B cell (primary cell): ENCODE results near the gene ATXN1. TPM values are rescaled to one million over a fixed set of nuclear protein-coding genes. Genes with fewer than 3 reads are reported as not detected.

Experiments used
- ATAC-seq: fragments of 200-7000 bp; cut with Tn5 transposase; one replicate; pipeline ENCODE4 v1.10.0; 2021; ENCODE audit warnings: low read depth, mild to moderate bottlenecking, moderate number of reproducible peaks, moderate library complexity
- CTCF ChIA-PET: fragments of 350-600 bp; sonication (Branson Sonifier 250); formaldehyde crosslinking; loops from one replicate; lab custom pipeline; 2021; ENCODE audit warnings: antibody characterized with exemption, inconsistent platforms; lab: Charles Lee
- POLR2A ChIA-PET: fragments of 350-600 bp; sonication (Branson Sonifier 250); formaldehyde crosslinking; loops from one replicate; lab custom pipeline; 2021; ENCODE audit warnings: antibody characterized with exemption; lab: Charles Lee
- DNase-seq: peaks from one replicate; pipeline ENCODE4 v3.0.0; 2013
- H2AFZ ChIP-seq: 2 replicates; pipeline ENCODE4 v1.6.1; 2012; ENCODE audit warnings: mild to moderate bottlenecking, low read depth, low read length; ENCODE audit not compliant: insufficient read depth, poor library complexity, severe bottlenecking
- H3K27ac ChIP-seq, 2 donors: 1 replicate in 1 of 2; 2 replicates in 1 of 2; pipeline ENCODE4 v1.5.1; 2012 to 2013; ENCODE audit warnings: low read length in 2 of 2, mild to moderate bottlenecking in 2 of 2, moderate library complexity in 1 of 2
- H3K27me3 ChIP-seq, 4 experiments: fragments of 200-600 bp in 1 of 4; sonication (generic) in 1 of 4; replicated peaks in 1 of 4; 1 replicate in 2 of 4; 2 replicates in 2 of 4; pipeline versions ENCODE4 v1.6.1 to v1.7.0; 2013 to 2016; ENCODE audit warnings: low read length in 3 of 4, mild to moderate bottlenecking in 2 of 4, mixed read lengths in 1 of 4, moderate library complexity in 1 of 4; ENCODE audit not compliant: insufficient read depth in 4 of 4, control insufficient read depth in 3 of 4; ENCODE audit errors: control extremely low read depth in 1 of 4
- H3K36me3 ChIP-seq, 2 experiments: replicated peaks in 1 of 2; 1 replicate in 1 of 2; 2 replicates in 1 of 2; pipeline versions ENCODE4 v1.6.1 to v1.7.1; 2013; ENCODE audit warnings: low read length in 1 of 2; ENCODE audit not compliant: insufficient read depth in 2 of 2, control insufficient read depth in 1 of 2; ENCODE audit errors: control extremely low read depth in 1 of 2, extremely low read depth in 1 of 2
- H3K4me1 ChIP-seq, 2 donors: fragments of 200-600 bp in 1 of 2; sonication (generic) in 1 of 2; 1 replicate in 1 of 2; 2 replicates in 1 of 2; pipeline versions ENCODE4 v1.5.1 to v1.6.1; 2013 to 2017; ENCODE audit warnings: low read length in 2 of 2; ENCODE audit not compliant: control insufficient read depth in 2 of 2, insufficient read depth in 2 of 2
- H3K4me2 ChIP-seq: replicated peaks from 2 replicates; pipeline ENCODE3; 2012; ENCODE audit warnings: mild to moderate bottlenecking, low read depth, low read length; ENCODE audit not compliant: poor library complexity, severe bottlenecking
- H3K4me3 ChIP-seq, 5 experiments: fragments of 200-600 bp in 1 of 5; sonication (generic) in 1 of 5; 1 replicate in 3 of 5; 2 replicates in 2 of 5; pipeline versions ENCODE4 v1.5.1 to v1.7.0; 2011 to 2016; ENCODE audit warnings: low read length in 4 of 5, mild to moderate bottlenecking in 4 of 5, low read depth in 2 of 5, control low read depth in 1 of 5, moderate library complexity in 1 of 5; ENCODE audit not compliant: insufficient read depth in 1 of 5; ENCODE audit errors: control extremely low read depth in 1 of 5, extremely low read depth in 1 of 5
- H3K79me2 ChIP-seq: fragments of 200-600 bp; sonication (generic); one replicate; pipeline ENCODE4 v1.6.0; 2016; ENCODE audit warnings: low read length; ENCODE audit not compliant: control insufficient read depth, insufficient read depth
- H3K9ac ChIP-seq: fragments of 200-600 bp; sonication (generic); 2 replicates; pipeline ENCODE4 v1.6.1; 2017; ENCODE audit warnings: mild to moderate bottlenecking, low read length, moderate library complexity
- H3K9me3 ChIP-seq, 3 donors: one replicate each; pipeline versions ENCODE4 v1.6.1 to v1.7.1; 2013; ENCODE audit warnings: low read length in 2 of 3; ENCODE audit not compliant: control insufficient read depth in 2 of 3, insufficient read depth in 1 of 3; ENCODE audit errors: control extremely low read depth in 1 of 3
- H4K20me1 ChIP-seq: 2 replicates; pipeline ENCODE4 v1.6.0; 2012; ENCODE audit warnings: mild to moderate bottlenecking, low read length; ENCODE audit not compliant: insufficient read depth, control insufficient read depth, poor library complexity, severe bottlenecking
- H3K27ac Mint-ChIP-seq: one replicate; pipeline ENCODE4 v1.8.0; 2021; ENCODE audit warnings: mixed read lengths
- H3K27me3 Mint-ChIP-seq: one replicate; pipeline ENCODE4 v1.8.0; 2021; ENCODE audit warnings: mixed read lengths
- H3K4me1 Mint-ChIP-seq: one replicate; pipeline ENCODE4 v1.8.0; 2021; ENCODE audit warnings: mixed read lengths
- H3K4me3 Mint-ChIP-seq: one replicate; pipeline ENCODE4 v1.8.0; 2021; ENCODE audit warnings: mixed read lengths
- H3K9me3 Mint-ChIP-seq: one replicate; pipeline ENCODE4 v1.8.0; 2022; ENCODE audit warnings: mixed read lengths; ENCODE audit not compliant: insufficient read depth
- EZH2 ChIP-seq: IDR thresholded peaks from 2 replicates; pipeline ENCODE4 v1.6.1; 2012; ENCODE audit warnings: borderline replicate concordance, low read depth, mild to moderate bottlenecking, moderate library complexity, low read length; ENCODE audit not compliant: insufficient read depth, poor library complexity, severe bottlenecking
- WGBS: methylation state at CpG from one replicate; pipeline ENCODE4 v1.1.5; 2013; ENCODE audit warnings: missing lambda C conversion rate; ENCODE audit not compliant: insufficient coverage; 5-methylcytosine and 5-hydroxymethylcytosine counted together
- intact Hi-C: fragments of 100-400 bp; cut with micrococcal nuclease; formaldehyde crosslinking; loops from one replicate; pipeline ENCODE4 v1.10.0; 2022
- polyA plus RNA-seq: library from polyadenylated mRNA; depleted of rRNA; stranded (reverse); fragments of >200 nt; gene quantifications from 2 replicates; pipeline ENCODE4 v1.2.3, GENCODE V29; 2012
- total RNA-seq, 2 donors: library from RNA; stranded (reverse); fragments of 120-200 nt in 1 of 2; gene quantifications; 1 replicate in 1 of 2; 2 replicates in 1 of 2; pipeline versions ENCODE4 v1.2.3 to v1.2.4, GENCODE V29; 2013 to 2022
- TF ChIP-seq, protein P1 (sequence below): fragments of 200-600 bp; IDR thresholded peaks from one replicate; pipeline ENCODE4 v1.8.0; 2022; ENCODE audit warnings: antibody characterized with exemption, mild to moderate bottlenecking

Gene ATXN1
- total and polyA plus RNA-seq, 2 donors (not counting 1 experiment from before 2014, with no cell fraction given): 5.7 to 63.8 TPM

DNA sequence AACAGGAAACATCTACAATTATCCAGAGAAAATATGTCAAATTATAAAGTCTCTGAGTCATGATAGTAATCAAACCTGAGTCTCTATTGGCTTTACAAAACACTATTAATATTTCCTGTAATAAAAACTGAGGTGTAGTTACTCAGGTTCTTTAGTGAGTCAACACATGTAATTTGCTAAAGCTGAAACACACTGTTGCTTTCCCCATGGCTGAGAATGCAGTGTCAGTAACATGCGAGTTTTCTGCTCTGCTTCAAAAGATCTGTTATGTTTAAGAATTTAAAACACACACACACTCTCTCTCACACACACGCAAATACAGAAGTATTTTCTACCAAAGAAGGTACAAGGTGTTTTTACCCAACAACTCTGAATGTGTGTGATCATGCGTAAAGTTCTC is 38.6 kb downstream of the ATXN1 start:
- Histone ChIP-seq H3K4me1 (no peaks in the 10 kb centered on the region), H3K79me2 (no peaks in the 10 kb centered on the region), H3K9ac (no peak overlapping the region), H3K4me3 (no peak overlapping the region), H3K9me3 (no peaks in the 10 kb centered on the region), H4K20me1 (no peaks in the 10 kb centered on the region), H3K4me2 (no peak overlapping the region), H2AFZ (no peak overlapping the region), H3K27me3 (no peaks in the 10 kb centered on the region), H3K36me3 (no peaks in the 10 kb centered on the region), H3K27ac (no peak overlapping the region)
- TF ChIP-seq, protein P1, sequence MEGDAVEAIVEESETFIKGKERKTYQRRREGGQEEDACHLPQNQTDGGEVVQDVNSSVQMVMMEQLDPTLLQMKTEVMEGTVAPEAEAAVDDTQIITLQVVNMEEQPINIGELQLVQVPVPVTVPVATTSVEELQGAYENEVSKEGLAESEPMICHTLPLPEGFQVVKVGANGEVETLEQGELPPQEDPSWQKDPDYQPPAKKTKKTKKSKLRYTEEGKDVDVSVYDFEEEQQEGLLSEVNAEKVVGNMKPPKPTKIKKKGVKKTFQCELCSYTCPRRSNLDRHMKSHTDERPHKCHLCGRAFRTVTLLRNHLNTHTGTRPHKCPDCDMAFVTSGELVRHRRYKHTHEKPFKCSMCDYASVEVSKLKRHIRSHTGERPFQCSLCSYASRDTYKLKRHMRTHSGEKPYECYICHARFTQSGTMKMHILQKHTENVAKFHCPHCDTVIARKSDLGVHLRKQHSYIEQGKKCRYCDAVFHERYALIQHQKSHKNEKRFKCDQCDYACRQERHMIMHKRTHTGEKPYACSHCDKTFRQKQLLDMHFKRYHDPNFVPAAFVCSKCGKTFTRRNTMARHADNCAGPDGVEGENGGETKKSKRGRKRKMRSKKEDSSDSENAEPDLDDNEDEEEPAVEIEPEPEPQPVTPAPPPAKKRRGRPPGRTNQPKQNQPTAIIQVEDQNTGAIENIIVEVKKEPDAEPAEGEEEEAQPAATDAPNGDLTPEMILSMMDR: no peak
- no peak for TF ChIP-seq EZH2
- CTCF ChIA-PET: no interaction called here
- H3K4me1 Mint-ChIP-seq: peaks cover 7% of the 10 kb centered on the region
- POLR2A ChIA-PET: no interaction called here
- H3K27me3 Mint-ChIP-seq: no peaks in the 10 kb centered on the region
- no CpG with 5 or more reads among the region's 3 CpGs for WGBS
- H3K9me3 Mint-ChIP-seq: no peaks in the 10 kb centered on the region
- ATAC-seq (no peak), DNase-seq (no peak)
- intact Hi-C loops: no loop called here
- no peak overlapping the region for H3K4me3 Mint-ChIP-seq
- H3K27ac Mint-ChIP-seq: no peak overlapping the region

- Histone ChIP-seq H3K27ac (no peak overlapping the region), H4K20me1 (no peaks in the 10 kb centered on the region), H3K9me3 (no peaks in the 10 kb centered on the region), H3K27me3 (no peaks in the 10 kb centered on the region), H3K4me2 (no peak overlapping the region), H3K79me2 (no peaks in the 10 kb centered on the region), H3K9ac (no peak overlapping the region), H2AFZ (no peak overlapping the region), H3K36me3 (no peaks in the 10 kb centered on the region), H3K4me1 (no peaks in the 10 kb centered on the region), H3K4me3 (no peak overlapping the region)
- CTCF ChIA-PET: interaction anchor here (1.2 kb wide), 1 partner anchor 26 kb away, joined by 3 read pairs; no protein-coding TSS in a partner anchor
- no peaks in the 10 kb centered on the region for H3K9me3 Mint-ChIP-seq
- ATAC-seq (no peak), DNase-seq (no peak)
- H3K27ac Mint-ChIP-seq: no peak overlapping the region
- intact Hi-C loops: no loop called here
- no peak overlapping the region for H3K4me3 Mint-ChIP-seq
- H3K27me3 Mint-ChIP-seq: no peaks in the 10 kb centered on the region
- TF ChIP-seq EZH2: no peak
- TF ChIP-seq, protein P1: no peak
- WGBS: no CpG with 5 or more reads among the region's 5 CpGs
- POLR2A ChIA-PET: no interaction called here
- H3K4me1 Mint-ChIP-seq: peaks cover 7% of the 10 kb centered on the region
These were observed 39.3 kb downstream of the ATXN1 start for GRCh38 chr6:16721977-16722376.
